ENCODE results near the gene SYT4. TPM values are rescaled to one million over a fixed set of nuclear protein-coding genes. Genes with fewer than 3 reads are reported as not detected.

Gene SYT4
- polyA plus RNA-seq, 1 experiment = not detected

- DNase-seq (ENCODE audit: low read depth) = no peak
- H3K36me3 ChIP-seq (ENCODE audit: control insufficient read depth, insufficient read depth, low read length) = no peaks in the 10 kb centered on the region
- ChIA-PET CTCF (interaction anchor here (1.2 kb wide), 1 partner anchor 11 kb away, joined by 3 read pairs; no protein-coding TSS in a partner anchor), POLR2A (no interaction called here)
- no peak overlapping the region for H3K4me3 ChIP-seq (ENCODE audit: low read depth, low read length)
- no peak for TF ChIP-seq CTCF (IDR thresholded peaks at IDR 0.05; ENCODE audit: insufficient read depth, low read depth, low read length)
- H3K27me3 ChIP-seq (ENCODE audit: control insufficient read depth, insufficient read depth, low read length) = no peaks in the 10 kb centered on the region
Measured at GRCh38 chr18:43248610-43249249, 28.6 kb downstream of the SYT4 start.

DNA sequence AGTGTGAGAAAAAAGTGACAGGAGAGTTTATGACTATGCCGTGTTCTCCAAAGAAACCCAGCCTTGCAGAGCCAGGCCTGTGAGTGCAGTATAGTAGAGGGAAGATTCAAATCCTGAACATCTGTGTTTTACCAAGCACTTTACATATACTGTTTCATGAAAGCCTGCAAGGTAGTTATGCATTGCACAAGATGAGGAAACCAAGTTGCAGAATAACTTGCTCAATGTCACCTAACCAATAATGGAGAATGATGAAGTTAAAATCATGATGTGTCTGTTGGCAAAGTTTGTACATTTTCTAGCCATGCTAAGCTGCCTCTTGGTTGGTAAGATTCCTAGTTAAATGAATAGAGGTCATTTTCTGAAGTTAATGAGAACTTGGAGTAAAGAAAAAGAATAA is 29.3 kb downstream of the SYT4 start:
- no peaks in the 10 kb centered on the region for H3K27me3 ChIP-seq (ENCODE audit: control insufficient read depth, insufficient read depth, low read length)
- no peaks in the 10 kb centered on the region for H3K36me3 ChIP-seq (ENCODE audit: control insufficient read depth, insufficient read depth, low read length)
- TF ChIP-seq CTCF (IDR thresholded peaks at IDR 0.05; ENCODE audit: insufficient read depth, low read depth, low read length) = no peak
- POLR2A ChIA-PET = no interaction called here
- CTCF ChIA-PET = interaction anchor here (1.2 kb wide), 1 partner anchor 12 kb away, joined by 3 read pairs; no protein-coding TSS in a partner anchor
- H3K4me3 ChIP-seq (ENCODE audit: low read depth, low read length) = no peak overlapping the region
- no peak for DNase-seq (ENCODE audit: low read depth)

- H3K4me3 ChIP-seq (ENCODE audit: low read depth, low read length) = no peak overlapping the region
- H3K36me3 ChIP-seq (ENCODE audit: control insufficient read depth, insufficient read depth, low read length) = no peaks in the 10 kb centered on the region
- TF ChIP-seq CTCF (IDR thresholded peaks at IDR 0.05; ENCODE audit: insufficient read depth, low read depth, low read length) = no peak
- no peak for DNase-seq (ENCODE audit: low read depth)
- ChIA-PET POLR2A (no interaction called here), CTCF (no interaction called here)
- no peaks in the 10 kb centered on the region for H3K27me3 ChIP-seq (ENCODE audit: control insufficient read depth, insufficient read depth, low read length)
Measured at GRCh38 chr18:43238429-43238828, 38.9 kb downstream of the SYT4 start.

DNA sequence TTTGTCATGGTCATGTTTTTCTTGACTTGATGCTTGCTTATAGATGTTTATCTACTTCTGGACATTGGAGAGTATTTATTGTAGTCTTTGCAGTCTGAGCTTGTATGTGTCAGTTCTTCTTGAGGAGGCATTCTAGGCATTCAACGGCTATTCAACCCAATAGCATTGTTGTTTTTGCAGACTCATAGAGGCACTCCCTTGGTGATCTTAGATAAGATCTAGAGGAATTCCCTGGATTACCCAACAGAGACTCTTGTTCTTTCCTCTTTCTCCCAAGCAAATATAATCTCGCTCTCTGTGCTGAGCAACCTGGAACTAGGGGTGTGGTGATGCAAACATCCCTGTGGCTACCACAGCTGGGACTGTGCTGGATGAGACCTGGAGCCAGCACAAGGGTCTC is 40.4 kb downstream of the SYT4 start:
- Histone ChIP-seq H3K4me3 (ENCODE audit: low read depth, low read length) (no peak overlapping the region), H3K36me3 (ENCODE audit: control insufficient read depth, insufficient read depth, low read length) (no peaks in the 10 kb centered on the region), H3K27me3 (ENCODE audit: control insufficient read depth, insufficient read depth, low read length) (no peaks in the 10 kb centered on the region)
- CTCF ChIA-PET = no interaction called here
- no peak for TF ChIP-seq CTCF (IDR thresholded peaks at IDR 0.05; ENCODE audit: insufficient read depth, low read depth, low read length)
- POLR2A ChIA-PET = no interaction called here
- DNase-seq (ENCODE audit: low read depth) = no peak

GRCh38 chr18:43234889-43235288 is 42.4 kb downstream of the SYT4 start:
- H3K36me3 ChIP-seq (ENCODE audit: control insufficient read depth, insufficient read depth, low read length) = no peaks in the 10 kb centered on the region
- ChIA-PET POLR2A (no interaction called here), CTCF (no interaction called here)
- H3K27me3 ChIP-seq (ENCODE audit: control insufficient read depth, insufficient read depth, low read length) = no peaks in the 10 kb centered on the region
- no peak overlapping the region for H3K4me3 ChIP-seq (ENCODE audit: low read depth, low read length)
- TF ChIP-seq CTCF (IDR thresholded peaks at IDR 0.05; ENCODE audit: insufficient read depth, low read depth, low read length) = no peak
- no peak for DNase-seq (ENCODE audit: low read depth)

All from BJ (cell line).